ENCODE measurements around the gene INPP5K.

DNA sequence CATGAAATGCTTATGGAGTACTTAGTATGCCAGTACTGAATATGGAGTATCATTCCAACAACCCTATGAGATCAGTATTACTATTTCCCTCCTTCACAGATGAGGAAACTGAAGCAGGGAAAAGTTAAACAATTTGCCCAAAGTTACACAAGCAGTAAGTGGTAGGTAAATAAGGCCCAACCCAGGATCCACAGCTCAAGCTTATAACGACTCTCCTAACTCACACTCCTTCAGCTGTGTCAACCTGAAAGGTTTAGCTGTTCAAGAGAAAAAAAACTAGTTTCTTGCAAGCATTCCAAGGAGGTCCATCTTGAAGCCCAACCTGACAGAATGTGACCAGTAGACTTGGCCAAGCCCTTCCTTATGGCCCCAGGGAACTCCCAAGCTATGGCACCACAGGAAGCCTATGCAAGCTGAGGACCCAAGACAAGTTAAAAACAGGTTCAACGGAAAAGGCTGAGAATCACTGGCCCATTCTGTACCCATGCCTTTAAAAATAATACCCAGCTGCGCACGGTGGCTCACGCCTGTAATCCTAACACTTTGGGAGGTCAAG is 66.9 kb downstream of the INPP5K start:
- TF ChIP-seq, protein P1, sequence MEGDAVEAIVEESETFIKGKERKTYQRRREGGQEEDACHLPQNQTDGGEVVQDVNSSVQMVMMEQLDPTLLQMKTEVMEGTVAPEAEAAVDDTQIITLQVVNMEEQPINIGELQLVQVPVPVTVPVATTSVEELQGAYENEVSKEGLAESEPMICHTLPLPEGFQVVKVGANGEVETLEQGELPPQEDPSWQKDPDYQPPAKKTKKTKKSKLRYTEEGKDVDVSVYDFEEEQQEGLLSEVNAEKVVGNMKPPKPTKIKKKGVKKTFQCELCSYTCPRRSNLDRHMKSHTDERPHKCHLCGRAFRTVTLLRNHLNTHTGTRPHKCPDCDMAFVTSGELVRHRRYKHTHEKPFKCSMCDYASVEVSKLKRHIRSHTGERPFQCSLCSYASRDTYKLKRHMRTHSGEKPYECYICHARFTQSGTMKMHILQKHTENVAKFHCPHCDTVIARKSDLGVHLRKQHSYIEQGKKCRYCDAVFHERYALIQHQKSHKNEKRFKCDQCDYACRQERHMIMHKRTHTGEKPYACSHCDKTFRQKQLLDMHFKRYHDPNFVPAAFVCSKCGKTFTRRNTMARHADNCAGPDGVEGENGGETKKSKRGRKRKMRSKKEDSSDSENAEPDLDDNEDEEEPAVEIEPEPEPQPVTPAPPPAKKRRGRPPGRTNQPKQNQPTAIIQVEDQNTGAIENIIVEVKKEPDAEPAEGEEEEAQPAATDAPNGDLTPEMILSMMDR (conservative IDR thresholded peaks at IDR 0.05): no peak
- no peak for TF ChIP-seq EZH2 (IDR thresholded peaks at IDR 0.05; ENCODE audit: low read depth)

Data from PC-9 (cell line).